HepG2 (cell line): Measurements from ENCODE around the gene GALNTL6.

ENCODE experiments used
- CENPBD1 ChIP-seq: sonication (generic); formaldehyde crosslinking; IDR thresholded peaks from 2 replicates; pipeline ENCODE4 v1.8.0; 2022; ENCODE audit warnings: missing genetic modification reagents, low read depth, mild to moderate bottlenecking, borderline replicate concordance
- EED ChIP-seq: sonication (generic); formaldehyde crosslinking; IDR thresholded peaks from 2 replicates; pipeline ENCODE4 v1.5.0; 2020; ENCODE audit warnings: mild to moderate bottlenecking, missing genetic modification reagents
- GABPB1 ChIP-seq: IDR thresholded peaks from 2 replicates; pipeline ENCODE4 v1.6.1; 2016; ENCODE audit warnings: mild to moderate bottlenecking, missing genetic modification reagents, moderate library complexity, missing compliant biosample characterization
- GTF2F1 ChIP-seq: fragments of 150-350 bp; IDR thresholded peaks from 2 replicates; pipeline ENCODE4 v1.6.1; 2014; ENCODE audit warnings: low read length
- MAFF ChIP-seq: IDR thresholded peaks from 2 replicates; pipeline ENCODE4 v1.6.1; 2011; ENCODE audit warnings: low read depth, low read length, improper control_type of control experiment
- MAFK ChIP-seq, 2 experiments: IDR thresholded peaks in 1 of 2; conservative IDR thresholded peaks in 1 of 2; 2 replicates each; pipeline ENCODE4 v1.6.1; 2011; ENCODE audit warnings: improper control_type of control experiment in 2 of 2, low read length in 2 of 2
- NR3C1 ChIP-seq: sonication (generic); formaldehyde crosslinking; IDR thresholded peaks from 2 replicates; pipeline ENCODE4 v1.4.0; 2020; ENCODE audit warnings: missing genetic modification reagents
- POLR2A ChIP-seq, 2 experiments: IDR thresholded peaks; 2 replicates each; pipeline ENCODE4 v1.6.1; 2011; ENCODE audit warnings: low read depth in 2 of 2, low read length in 2 of 2, mild to moderate bottlenecking in 1 of 2, moderate library complexity in 1 of 2; ENCODE audit not compliant: insufficient read depth in 1 of 2
- RXRA ChIP-seq: sonication (generic); formaldehyde crosslinking; IDR thresholded peaks from 2 replicates; pipeline ENCODE4 v1.5.1; 2020; ENCODE audit warnings: missing genetic modification reagents
- ZFY ChIP-seq: sonication (generic); formaldehyde crosslinking; IDR thresholded peaks from 2 replicates; pipeline ENCODE4 v1.4.0; 2020; ENCODE audit warnings: missing genetic modification reagents
- ZNF264 ChIP-seq: sonication (generic); formaldehyde crosslinking; IDR thresholded peaks from 2 replicates; pipeline ENCODE4 v1.4.0; 2020; ENCODE audit warnings: missing genetic modification reagents
- ZNF407 ChIP-seq: sonication (generic); formaldehyde crosslinking; IDR thresholded peaks from one replicate; pipeline ENCODE4 v1.5.1; 2020; ENCODE audit warnings: mild to moderate bottlenecking, missing genetic modification reagents; ENCODE audit errors: not compliant biosample characterization
- TF ChIP-seq, protein P1 (sequence below): sonication (generic); formaldehyde crosslinking; IDR thresholded peaks from 2 replicates; pipeline ENCODE4 v1.5.0; 2020; ENCODE audit warnings: mild to moderate bottlenecking, missing genetic modification reagents, moderate library complexity

- TF ChIP-seq RXRA (CRISPR knock-in tag) = no peak
- TF ChIP-seq, protein P1, sequence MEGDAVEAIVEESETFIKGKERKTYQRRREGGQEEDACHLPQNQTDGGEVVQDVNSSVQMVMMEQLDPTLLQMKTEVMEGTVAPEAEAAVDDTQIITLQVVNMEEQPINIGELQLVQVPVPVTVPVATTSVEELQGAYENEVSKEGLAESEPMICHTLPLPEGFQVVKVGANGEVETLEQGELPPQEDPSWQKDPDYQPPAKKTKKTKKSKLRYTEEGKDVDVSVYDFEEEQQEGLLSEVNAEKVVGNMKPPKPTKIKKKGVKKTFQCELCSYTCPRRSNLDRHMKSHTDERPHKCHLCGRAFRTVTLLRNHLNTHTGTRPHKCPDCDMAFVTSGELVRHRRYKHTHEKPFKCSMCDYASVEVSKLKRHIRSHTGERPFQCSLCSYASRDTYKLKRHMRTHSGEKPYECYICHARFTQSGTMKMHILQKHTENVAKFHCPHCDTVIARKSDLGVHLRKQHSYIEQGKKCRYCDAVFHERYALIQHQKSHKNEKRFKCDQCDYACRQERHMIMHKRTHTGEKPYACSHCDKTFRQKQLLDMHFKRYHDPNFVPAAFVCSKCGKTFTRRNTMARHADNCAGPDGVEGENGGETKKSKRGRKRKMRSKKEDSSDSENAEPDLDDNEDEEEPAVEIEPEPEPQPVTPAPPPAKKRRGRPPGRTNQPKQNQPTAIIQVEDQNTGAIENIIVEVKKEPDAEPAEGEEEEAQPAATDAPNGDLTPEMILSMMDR (CRISPR knock-in tag) = no peak
- no peak for TF ChIP-seq POLR2A (IDR thresholded peaks at IDR 0.05; ENCODE audit: insufficient read depth in 1 of 2, low read depth in 2 of 2, low read length in 2 of 2)
- no peak for TF ChIP-seq MAFK (conservative IDR thresholded peaks at IDR 0.05 in 1 of 2, IDR thresholded peaks at IDR 0.05 in 1 of 2; ENCODE audit: low read length in 2 of 2)
- no peak for TF ChIP-seq MAFF
- no peak for TF ChIP-seq GTF2F1
- no peak for TF ChIP-seq EED (CRISPR knock-in tag)
- TF ChIP-seq ZNF407 (CRISPR knock-in tag) = no peak
- no peak for TF ChIP-seq ZNF264
- no peak for TF ChIP-seq GABPB1
- no peak for TF ChIP-seq ZFY
- no peak for TF ChIP-seq CENPBD1 (CRISPR knock-in tag)
- TF ChIP-seq NR3C1 (CRISPR knock-in tag) = no peak
Measured at GRCh38 chr4:172838111-172838510, 1024.9 kb downstream of the GALNTL6 start.
